Calu3 (cell line): Measurements from ENCODE around the gene ADGRE2. TPM values are rescaled to one million over a fixed set of nuclear protein-coding genes. Genes with fewer than 3 reads are reported as not detected.

Experiments
- BruUV-seq: library from RNA; stranded (reverse); fragments of 400-500 nt; replicated peaks from 2 replicates; lab custom pipeline; 2021; lab: Mats Ljungman, UMichigan
- CTCF ChIA-PET: fragments of 300-600 bp; sonication (Branson Sonifier 250); formaldehyde crosslinking; loops from one replicate; lab custom pipeline; 2022; ENCODE audit warnings: antibody characterized with exemption; lab: Charles Lee
- DNase-seq: peaks from one replicate; pipeline ENCODE4 v3.0.0; 2022
- H3K27ac Mint-ChIP-seq: one replicate; pipeline ENCODE4 v1.8.0; 2022; ENCODE audit warnings: mixed read lengths; ENCODE audit not compliant: unreplicated experiment
- H3K27me3 Mint-ChIP-seq: one replicate; pipeline ENCODE4 v1.8.0; 2022; ENCODE audit warnings: mixed read lengths; ENCODE audit not compliant: unreplicated experiment
- H3K36me3 Mint-ChIP-seq: one replicate; pipeline ENCODE4 v1.8.0; 2022; ENCODE audit warnings: mild to moderate bottlenecking, moderate library complexity, mixed read lengths; ENCODE audit not compliant: insufficient read depth, unreplicated experiment
- H3K4me1 Mint-ChIP-seq: one replicate; pipeline ENCODE4 v1.8.0; 2022; ENCODE audit warnings: mild to moderate bottlenecking, low read depth, mixed read lengths; ENCODE audit not compliant: unreplicated experiment
- H3K4me3 Mint-ChIP-seq: one replicate; pipeline ENCODE4 v1.8.0; 2022; ENCODE audit warnings: mild to moderate bottlenecking, low read depth, moderate library complexity, mixed read lengths; ENCODE audit not compliant: unreplicated experiment
- H3K9me3 Mint-ChIP-seq: one replicate; pipeline ENCODE4 v1.8.0; 2022; ENCODE audit warnings: low read depth, mixed read lengths; ENCODE audit not compliant: unreplicated experiment
- CTCF ChIP-seq: fragments of 200-600 bp; IDR thresholded peaks from one replicate; pipeline ENCODE4 v1.8.0; 2022; ENCODE audit warnings: antibody characterized with exemption; ENCODE audit not compliant: unreplicated experiment
- intact Hi-C: fragments of 100-400 bp; cut with micrococcal nuclease; formaldehyde crosslinking; loops from one replicate; pipeline ENCODE4 v1.10.0; 2022; ENCODE audit not compliant: unreplicated experiment
- total RNA-seq: library from RNA; stranded (reverse); gene quantifications from 2 replicates; pipeline ENCODE4 v1.2.3, GENCODE V29; 2022

The ADGRE2 gene
- total RNA-seq, 1 experiment from 2014 or later = not detected

DNA sequence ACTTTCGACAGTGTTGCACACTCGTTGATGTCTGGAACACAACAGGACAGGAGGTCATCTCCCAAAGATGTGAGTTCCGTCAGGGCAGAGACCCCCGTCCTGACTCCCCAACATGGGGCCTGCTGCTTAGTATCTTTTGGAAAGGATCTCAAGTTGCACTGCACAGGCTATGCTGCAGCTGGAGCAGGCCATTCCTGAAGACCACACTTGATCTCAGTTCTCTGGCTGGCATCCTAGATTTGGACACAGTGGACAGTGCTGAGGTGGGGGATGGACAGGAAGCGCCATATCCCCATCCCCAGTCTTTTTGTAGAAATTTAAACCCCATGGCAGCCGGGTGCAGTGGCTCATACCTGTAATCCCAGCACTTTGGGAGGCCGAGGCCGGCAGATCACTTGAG, 5.9 kb downstream of the ADGRE2 start:
- CTCF ChIA-PET = no interaction called here
- no peak overlapping the region for H3K4me3 Mint-ChIP-seq
- H3K36me3 Mint-ChIP-seq = peaks cover 13% of the 10 kb centered on the region
- no peak for DNase-seq
- H3K27me3 Mint-ChIP-seq = peaks cover 43% of the 10 kb centered on the region
- no TSS peak for BruUV-seq
- TF ChIP-seq CTCF = no peak
- no peaks in the 10 kb centered on the region for H3K4me1 Mint-ChIP-seq
- H3K27ac Mint-ChIP-seq = no peak overlapping the region
- no peaks in the 10 kb centered on the region for H3K9me3 Mint-ChIP-seq
- intact Hi-C loops = no loop called here

GRCh38 chr19:14770944-14771839, 7.2 kb downstream of the ADGRE2 start:
- no peak overlapping the region for H3K27ac Mint-ChIP-seq
- no peak for TF ChIP-seq CTCF
- H3K9me3 Mint-ChIP-seq = no peaks in the 10 kb centered on the region
- H3K4me3 Mint-ChIP-seq = no peak overlapping the region
- H3K27me3 Mint-ChIP-seq = peaks cover 35% of the 10 kb centered on the region
- CTCF ChIA-PET = no interaction called here
- DNase-seq = no peak
- no peaks in the 10 kb centered on the region for H3K4me1 Mint-ChIP-seq
- BruUV-seq = no TSS peak
- peaks cover 5% of the 10 kb centered on the region for H3K36me3 Mint-ChIP-seq
- intact Hi-C loops = no loop called here

DNA sequence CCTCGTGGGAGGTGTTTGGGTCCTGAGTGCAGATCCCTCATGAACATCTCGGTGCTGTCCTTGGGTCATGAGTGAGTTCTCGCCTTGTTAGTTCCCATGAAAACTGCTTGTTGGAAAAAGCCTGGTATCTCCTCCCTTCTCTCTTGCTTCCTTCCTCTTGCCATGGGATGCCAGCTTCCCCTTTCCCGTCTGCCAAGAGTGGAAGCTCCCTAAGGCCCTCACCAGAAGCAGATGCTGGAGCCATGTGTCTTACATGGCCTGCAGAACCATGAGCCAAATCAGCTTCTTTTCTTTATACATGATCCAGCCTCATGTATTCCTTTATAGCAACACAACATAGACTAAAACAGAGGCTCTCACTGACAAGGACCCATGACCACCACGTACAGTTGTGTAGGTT, 8.2 kb downstream of the ADGRE2 start:
- no peak overlapping the region for H3K4me3 Mint-ChIP-seq
- no TSS peak for BruUV-seq
- CTCF ChIA-PET = no interaction called here
- peaks cover 24% of the 10 kb centered on the region for H3K27me3 Mint-ChIP-seq
- H3K27ac Mint-ChIP-seq = no peak overlapping the region
- no peak for DNase-seq
- TF ChIP-seq CTCF = no peak
- intact Hi-C loops = no loop called here
- no peaks in the 10 kb centered on the region for H3K36me3 Mint-ChIP-seq
- H3K4me1 Mint-ChIP-seq = no peaks in the 10 kb centered on the region
- H3K9me3 Mint-ChIP-seq = no peaks in the 10 kb centered on the region

DNA sequence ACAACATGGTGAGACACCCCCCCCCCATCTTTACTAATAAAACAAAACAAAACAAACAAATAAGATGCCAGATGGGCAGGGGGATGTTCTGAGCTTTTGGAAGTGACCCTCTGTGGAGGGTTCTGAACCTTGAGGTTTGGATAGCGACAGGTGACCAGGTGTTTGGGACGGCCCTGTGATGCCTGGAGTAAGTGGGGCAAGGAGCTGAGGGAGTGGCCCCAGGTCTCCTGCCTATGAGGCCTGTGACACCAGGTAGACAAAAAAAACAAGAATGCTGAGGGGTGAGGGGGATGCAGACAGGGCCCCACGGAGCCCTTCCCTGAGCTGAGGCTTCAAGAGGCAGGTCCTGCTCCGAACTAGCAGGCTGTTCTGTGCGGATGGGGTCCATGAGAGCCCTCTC, 9.2 kb downstream of the ADGRE2 start:
- intact Hi-C loops = no loop called here
- no peaks in the 10 kb centered on the region for H3K36me3 Mint-ChIP-seq

More for the DNA sequence above, 9.2 kb downstream of the ADGRE2 start:
- no TSS peak for BruUV-seq
- no peak for TF ChIP-seq CTCF
- no peak overlapping the region for H3K27ac Mint-ChIP-seq
- no peak for DNase-seq
- no peaks in the 10 kb centered on the region for H3K4me1 Mint-ChIP-seq
- H3K4me3 Mint-ChIP-seq = no peak overlapping the region
- H3K9me3 Mint-ChIP-seq = no peaks in the 10 kb centered on the region
- peaks cover 27% of the 10 kb centered on the region for H3K27me3 Mint-ChIP-seq
- CTCF ChIA-PET = no interaction called here
